HG03520 (cell line): ENCODE results near the gene ADARB2.
"Not testable (repeated sequence)": the region's sequence is repeated elsewhere in the genome, so short reads cannot be mapped to it uniquely, and the experiment has no call there.

Source experiments
- ATAC-seq: cut with Tn5 transposase; IDR thresholded peaks from one replicate; pipeline ENCODE4 v1.9.1; 2021; ENCODE audit warnings: mild to moderate bottlenecking, moderate library complexity; ENCODE audit not compliant: unreplicated experiment

ADARB2 gene

GRCh38 chr10:1227510-1228402 is 509.6 kb downstream of the ADARB2 start:
- no peak for ATAC-seq

- ATAC-seq: not testable (repeated sequence)
Observed at GRCh38 chr10:1226907-1227306, 510.4 kb downstream of the ADARB2 start.

- ATAC-seq: not testable (repeated sequence)
Observed at GRCh38 chr10:1219874-1220273, 517.5 kb downstream of the ADARB2 start.

- ATAC-seq: no peak
Observed at GRCh38 chr10:1217661-1218060, 519.7 kb downstream of the ADARB2 start.

- no peak for ATAC-seq
Observed at GRCh38 chr10:1217237-1217587, 520.1 kb downstream of the ADARB2 start.

GRCh38 chr10:1216574-1217236 is 520.6 kb downstream of the ADARB2 start:
- ATAC-seq: no peak

GRCh38 chr10:1215862-1216573 is 521.3 kb downstream of the ADARB2 start:
- ATAC-seq: no peak

GRCh38 chr10:1214882-1215540 is 522.3 kb downstream of the ADARB2 start:
- no peak for ATAC-seq

GRCh38 chr10:1214071-1214675 is 523.2 kb downstream of the ADARB2 start:
- ATAC-seq: no peak

GRCh38 chr10:1213252-1214070 is 523.9 kb downstream of the ADARB2 start:
- ATAC-seq: no peak

GRCh38 chr10:1212571-1213141 is 524.7 kb downstream of the ADARB2 start:
- no peak for ATAC-seq

GRCh38 chr10:1211844-1212570 is 525.3 kb downstream of the ADARB2 start:
- ATAC-seq: no peak

- no peak for ATAC-seq
Observed at GRCh38 chr10:1210667-1211066, 526.7 kb downstream of the ADARB2 start.

GRCh38 chr10:1209355-1209979 is 527.9 kb downstream of the ADARB2 start:
- no peak for ATAC-seq

- no peak for ATAC-seq
Observed at GRCh38 chr10:1208366-1209311, 528.7 kb downstream of the ADARB2 start.

GRCh38 chr10:1206601-1207000 is 530.7 kb downstream of the ADARB2 start:
- no peak for ATAC-seq

GRCh38 chr10:1206101-1206500 is 531.2 kb downstream of the ADARB2 start:
- ATAC-seq: no peak
